ENCODE measurements around the gene PRXL2C.

PRXL2C gene

DNA sequence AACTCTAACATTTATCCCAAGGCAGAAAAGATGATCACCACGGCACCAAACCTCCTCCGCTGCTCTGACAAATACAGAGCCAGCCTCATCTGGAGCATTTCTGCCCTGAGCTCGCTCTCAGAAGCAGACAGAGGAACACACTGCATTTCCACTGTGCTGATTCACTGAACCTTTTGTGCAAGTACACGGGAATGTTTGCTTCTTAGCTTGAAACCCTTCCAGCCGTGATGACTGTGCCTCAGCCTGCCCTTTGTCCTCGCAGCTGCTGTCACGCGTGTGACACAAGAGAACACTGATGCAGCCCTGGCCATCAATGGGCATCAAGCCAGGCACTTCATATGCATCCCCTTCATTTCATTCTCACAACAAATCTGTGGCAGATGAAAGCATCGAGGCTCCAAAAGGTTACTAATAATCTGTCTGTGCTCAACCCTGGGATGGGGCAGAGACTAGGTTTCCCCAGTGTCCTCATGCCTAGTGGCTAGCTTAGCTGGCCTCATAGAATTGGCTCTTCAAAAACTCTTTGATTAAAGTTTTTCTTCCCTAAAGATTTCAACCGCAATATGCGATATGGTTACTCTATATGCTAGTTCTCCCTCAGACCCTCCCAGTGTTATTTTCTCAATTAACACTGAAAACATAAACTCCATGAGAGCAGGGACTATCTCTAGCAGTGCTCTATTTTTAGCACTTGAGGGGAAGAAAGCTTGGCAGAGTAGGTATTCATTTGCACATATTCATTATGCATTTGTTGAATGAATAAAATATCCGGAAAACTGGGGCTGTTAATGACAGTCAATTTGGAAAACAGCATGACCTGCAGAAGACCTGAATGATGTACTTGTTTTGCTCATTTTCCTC, 42.8 kb downstream of the PRXL2C start:
- DNase-seq: no peak

- no peak for DNase-seq
These were observed 43.8 kb downstream of the PRXL2C start for GRCh38 chr9:96611302-96611701.

DNA sequence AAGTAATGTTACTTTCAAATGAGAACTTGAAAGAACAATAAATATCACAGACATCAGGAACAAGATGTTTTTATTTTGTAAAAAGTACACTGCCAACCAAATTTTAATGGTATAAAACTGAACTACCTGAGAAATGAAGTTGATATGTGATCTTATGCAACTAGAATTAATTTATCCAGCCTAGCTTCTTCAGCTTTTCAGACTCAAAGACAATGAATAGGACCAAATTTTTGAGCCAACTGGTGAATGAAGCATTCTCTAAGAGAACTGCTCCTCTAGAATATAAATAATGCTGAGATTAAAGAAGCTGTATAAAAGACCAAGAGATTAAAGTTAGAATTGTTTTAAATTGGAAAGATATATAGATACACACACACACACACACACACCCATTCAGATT, 45.4 kb downstream of the PRXL2C start:
- DNase-seq: no peak

DNA sequence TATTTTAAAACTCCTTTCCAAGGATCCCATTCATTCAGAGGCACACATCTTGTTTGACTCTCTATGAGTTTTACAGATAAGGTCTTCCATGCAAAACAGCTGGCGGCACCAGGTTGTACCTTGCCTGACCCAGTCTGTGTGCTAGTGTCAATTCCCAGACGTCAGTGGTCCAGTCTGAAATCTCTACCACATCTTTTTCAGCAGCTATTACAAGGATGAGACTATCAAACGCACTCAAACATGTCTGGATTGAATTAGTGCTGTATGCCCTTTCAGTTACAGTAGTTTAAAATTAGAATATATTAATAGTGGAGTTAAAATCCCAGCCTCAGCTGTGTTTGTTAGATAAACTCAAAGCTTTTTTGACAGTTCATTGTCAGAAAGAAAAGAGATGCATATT, 47.1 kb downstream of the PRXL2C start:
- no peak for DNase-seq

- no peak for DNase-seq
These were observed 49.8 kb downstream of the PRXL2C start for GRCh38 chr9:96605328-96605727.

DNA sequence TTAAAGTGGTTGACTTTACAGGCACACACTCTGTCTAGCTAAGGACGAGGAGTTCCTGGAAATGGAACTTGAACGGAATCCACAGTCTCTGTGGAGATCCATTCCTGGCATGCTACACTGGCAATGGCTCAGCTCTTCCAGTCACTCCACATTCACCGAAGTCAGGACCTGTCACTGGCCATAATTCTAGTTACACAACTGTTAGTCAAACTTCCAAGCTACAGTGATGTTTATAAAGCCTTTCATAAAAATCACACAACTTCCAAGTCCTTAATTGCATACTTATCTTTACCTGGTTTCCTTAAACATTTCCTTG, 51.2 kb downstream of the PRXL2C start:
- DNase-seq: no peak

DNA sequence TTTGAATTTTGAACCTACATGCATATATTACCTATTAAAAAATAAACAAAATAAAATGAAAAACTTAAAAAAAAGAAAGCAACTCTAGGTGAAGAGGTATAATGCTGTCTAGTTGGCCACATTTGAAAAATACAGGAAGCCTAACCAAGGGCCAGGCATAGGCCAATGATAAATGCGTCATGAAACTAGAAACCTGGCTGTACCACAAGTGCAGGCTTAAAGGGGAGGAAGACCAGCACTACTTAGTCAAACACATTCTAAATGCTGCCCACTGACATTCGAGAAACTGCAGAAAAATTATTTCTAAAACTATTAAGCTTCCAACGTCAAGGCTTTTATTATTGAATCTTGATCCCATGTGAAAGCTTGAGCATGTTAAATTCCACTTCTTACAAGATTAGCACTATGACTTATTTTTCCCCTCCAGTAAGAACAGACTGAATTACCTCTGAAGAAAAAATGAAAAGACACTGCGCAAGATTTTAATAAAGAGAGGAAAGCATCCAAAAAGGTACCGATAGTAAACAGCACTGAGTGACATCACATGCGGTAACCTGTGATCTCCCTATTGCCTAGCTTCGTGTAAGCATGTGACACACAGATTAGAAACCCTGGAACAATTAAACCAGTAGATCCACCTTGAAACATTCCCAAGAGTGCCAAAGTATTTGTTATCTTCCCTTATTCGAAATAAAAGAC, 51.7 kb downstream of the PRXL2C start:
- no peak for DNase-seq

DNA sequence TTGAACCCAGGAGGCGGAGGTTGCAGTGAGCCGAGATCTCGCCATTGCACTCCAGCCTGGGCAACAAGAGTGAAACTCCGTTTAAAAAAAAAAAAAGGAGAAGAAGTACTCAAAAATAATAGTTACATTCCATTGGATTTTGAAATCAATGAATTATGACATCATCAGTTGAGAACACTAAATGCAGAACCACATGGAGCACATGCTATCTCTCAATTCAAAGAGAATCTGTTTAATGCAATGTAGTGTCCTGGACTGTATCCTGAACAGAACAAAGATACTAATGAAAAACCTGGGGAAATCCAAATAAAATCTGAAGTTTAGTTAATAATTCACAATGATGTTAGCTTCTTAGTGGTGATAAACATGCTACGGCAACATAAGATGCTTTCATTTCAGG, 55.8 kb downstream of the PRXL2C start:
- DNase-seq: no peak

DNA sequence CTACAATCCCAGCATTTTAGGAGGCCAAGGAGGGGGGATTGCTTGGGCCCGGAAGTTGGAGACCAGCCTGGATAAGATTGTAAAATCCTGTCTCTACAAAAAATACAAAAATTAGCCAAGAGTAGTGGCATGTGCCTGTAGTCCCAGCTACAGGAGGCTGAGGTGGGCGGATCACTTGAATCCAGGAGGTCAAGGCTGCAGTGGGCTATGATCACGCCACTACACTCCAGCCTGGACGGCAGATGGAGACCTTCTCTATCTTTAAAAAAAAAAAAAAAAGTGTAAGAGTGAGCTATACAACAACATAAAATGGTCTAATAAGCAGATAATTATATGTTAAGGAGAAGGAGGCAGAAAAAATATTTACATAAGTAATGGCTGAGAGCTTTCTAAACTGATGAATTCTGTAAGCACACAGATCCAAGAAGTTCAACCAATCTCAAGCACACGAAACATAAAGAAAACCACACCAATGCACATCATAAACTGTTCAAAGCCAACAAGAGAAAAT, 58.5 kb downstream of the PRXL2C start:
- DNase-seq: no peak
